ENCODE measurements around the gene APBA2. TPM values are rescaled to one million over a fixed set of nuclear protein-coding genes. Genes with fewer than 3 reads are reported as not detected.
"Not testable (repeated sequence)": the region's sequence is repeated elsewhere in the genome, so short reads cannot be mapped to it uniquely, and the experiment has no call there.

Gene APBA2
- total RNA-seq, 2 experiments from 2014 or later, result 19.2 to 21.2 TPM

DNA sequence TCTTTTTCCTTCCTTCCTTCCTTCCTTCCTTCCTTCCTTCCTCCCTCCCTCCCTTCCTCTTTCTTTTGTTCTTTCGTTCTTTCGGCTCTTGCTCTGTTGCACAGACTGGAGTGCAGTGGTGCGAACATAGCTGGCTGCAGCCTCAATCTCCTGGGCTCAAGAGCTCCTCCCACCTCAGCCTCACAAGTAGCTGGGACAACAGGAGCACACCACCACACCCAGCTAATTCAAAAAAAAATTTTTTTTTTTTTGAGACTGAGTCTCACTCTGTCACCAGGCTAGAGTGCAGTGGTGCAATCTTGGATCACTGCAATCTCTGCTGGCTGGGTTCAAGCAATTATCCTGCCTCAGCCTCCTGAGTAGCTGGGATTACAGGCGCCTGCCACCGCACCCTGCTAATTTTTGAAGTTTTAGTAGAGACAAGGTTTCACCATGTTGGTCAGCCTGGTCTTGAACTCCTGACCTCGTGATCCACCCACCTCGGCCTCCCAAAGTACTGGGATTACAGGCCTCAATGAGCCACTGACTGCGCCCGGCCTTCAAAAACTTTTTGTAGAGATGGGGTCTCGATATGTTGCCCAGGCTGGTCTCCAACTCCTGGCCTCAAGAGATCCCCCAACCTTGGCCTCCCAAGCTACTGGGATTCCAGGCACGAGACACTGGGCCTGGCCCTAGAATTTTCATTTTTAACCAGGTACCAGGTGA lies 24.0 kb upstream of the APBA2 start:
- H3K27me3 Mint-ChIP-seq; CTCF ChIA-PET; H3K36me3 Mint-ChIP-seq (ENCODE audit: low read depth); DNase-seq; H3K4me1 Mint-ChIP-seq; H3K4me3 Mint-ChIP-seq; H3K9me3 Mint-ChIP-seq; POLR2A ChIA-PET; H3K27ac Mint-ChIP-seq: not testable (repeated sequence)

DNA sequence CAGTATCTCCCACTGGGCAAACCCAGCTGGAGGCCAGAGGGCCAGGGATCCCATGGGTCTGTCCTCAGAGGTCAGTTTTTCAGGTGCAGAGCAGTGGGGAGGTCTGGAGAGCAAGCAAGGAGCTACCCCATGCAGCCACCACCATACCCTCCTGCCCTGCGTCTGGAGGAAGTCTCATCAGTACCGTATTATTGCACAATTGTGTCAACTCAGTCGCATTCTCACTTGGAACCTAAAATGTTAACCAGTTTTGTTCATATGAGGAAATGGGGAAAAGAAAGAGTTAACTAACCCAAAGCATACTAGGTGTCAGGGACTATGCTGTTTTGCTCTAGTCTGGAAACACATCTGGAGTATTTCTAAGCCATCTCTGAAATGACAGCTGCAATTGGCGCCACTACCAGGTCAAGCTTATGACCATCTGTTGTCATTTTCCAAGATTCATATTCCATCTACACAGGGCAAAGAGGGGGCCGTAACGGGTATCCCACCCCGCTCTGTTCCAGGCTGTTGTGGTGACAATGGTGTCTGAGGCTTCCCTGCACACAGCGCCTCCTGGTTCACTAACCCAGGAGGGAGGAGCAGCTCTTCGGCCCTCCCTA lies 16.9 kb upstream of the APBA2 start:
- ChIA-PET CTCF (no interaction called here), POLR2A (no interaction called here)
- no peaks in the 10 kb centered on the region for H3K4me1 Mint-ChIP-seq
- DNase-seq, result no peak
- H3K27me3 Mint-ChIP-seq, result no peaks in the 10 kb centered on the region
- no peak overlapping the region for H3K27ac Mint-ChIP-seq
- no peak overlapping the region for H3K4me3 Mint-ChIP-seq
- no peaks in the 10 kb centered on the region for H3K36me3 Mint-ChIP-seq (ENCODE audit: low read depth)
- no peaks in the 10 kb centered on the region for H3K9me3 Mint-ChIP-seq

DNA sequence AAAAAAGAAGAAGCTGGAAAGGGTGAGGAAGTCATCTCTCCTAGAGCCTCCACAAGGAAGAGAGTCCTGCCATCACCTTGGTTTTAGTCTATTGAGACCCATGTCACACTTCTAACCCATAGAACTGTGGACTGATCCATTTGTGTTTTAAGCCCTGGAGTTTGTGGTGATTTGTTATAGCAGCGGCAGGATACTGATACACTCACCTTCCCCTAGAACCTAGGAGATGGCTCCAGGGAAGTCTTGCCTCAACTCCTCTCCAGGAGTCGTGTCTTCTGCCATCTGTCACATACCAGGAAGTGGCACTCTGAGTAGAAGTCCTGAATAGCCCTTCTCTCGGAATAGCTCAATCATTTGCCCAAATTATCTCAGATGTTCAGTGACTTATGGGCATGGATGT lies 14.6 kb upstream of the APBA2 start:
- Mint-ChIP-seq H3K27me3 (no peaks in the 10 kb centered on the region), H3K36me3 (ENCODE audit: low read depth) (no peaks in the 10 kb centered on the region), H3K27ac (no peak overlapping the region), H3K4me1 (no peaks in the 10 kb centered on the region), H3K9me3 (no peaks in the 10 kb centered on the region), H3K4me3 (no peak overlapping the region)
- ChIA-PET POLR2A (no interaction called here), CTCF (no interaction called here)
- no peak for DNase-seq

DNA sequence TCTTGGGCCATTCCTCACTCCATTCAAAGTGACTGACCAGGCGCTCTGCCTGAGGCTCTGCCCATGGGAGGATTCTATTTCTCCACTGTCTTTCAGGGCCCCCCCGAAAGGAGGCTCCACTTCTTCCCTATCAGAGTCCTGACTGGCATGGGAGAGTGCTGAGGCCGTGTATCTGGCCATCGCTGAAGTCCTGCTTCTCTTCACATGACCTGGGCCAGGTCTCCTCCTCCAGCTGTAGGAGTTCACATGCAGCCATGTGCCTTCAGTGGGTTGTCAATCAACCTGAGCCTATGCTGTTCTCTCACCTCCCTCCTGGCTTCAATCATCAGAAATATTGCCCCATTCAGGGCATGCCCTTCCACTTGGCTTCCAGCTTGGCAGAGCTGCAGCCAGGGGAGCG lies 12.8 kb upstream of the APBA2 start:
- ChIA-PET CTCF (no interaction called here), POLR2A (no interaction called here)
- Mint-ChIP-seq H3K36me3 (ENCODE audit: low read depth) (no peaks in the 10 kb centered on the region), H3K4me3 (no peak overlapping the region), H3K4me1 (no peaks in the 10 kb centered on the region), H3K27ac (no peak overlapping the region), H3K27me3 (peaks cover 2% of the 10 kb centered on the region), H3K9me3 (no peaks in the 10 kb centered on the region)
- DNase-seq, result no peak

DNA sequence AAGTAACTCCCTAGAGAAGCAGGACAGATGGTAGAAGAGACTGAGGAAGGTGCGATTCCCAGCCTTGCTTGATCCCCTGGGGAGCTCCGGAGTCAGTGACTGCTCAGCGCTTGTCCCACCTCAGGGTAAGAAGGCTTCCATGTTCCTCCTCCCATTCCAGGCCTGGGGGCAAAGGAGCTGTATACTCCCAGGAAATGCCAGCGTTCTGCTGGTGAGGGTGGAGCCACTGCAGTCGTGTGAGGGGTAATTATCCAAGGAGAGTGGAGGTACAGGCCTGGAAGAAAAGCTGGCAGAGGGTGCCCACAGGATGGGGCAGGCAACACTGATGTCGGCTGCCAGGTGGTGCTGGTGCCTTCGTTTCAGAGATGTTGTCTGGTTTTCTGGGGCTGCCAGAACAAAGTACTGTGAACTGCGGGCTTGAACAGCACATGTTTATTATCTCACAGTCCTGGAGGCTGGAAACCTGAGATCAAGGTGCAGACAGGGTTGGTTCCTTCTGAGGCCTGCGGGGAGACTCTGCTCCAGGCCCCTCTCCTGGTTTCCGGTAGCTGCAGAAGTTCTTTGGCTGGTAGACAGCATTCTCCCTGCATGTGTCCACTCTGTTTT lies 12.1 kb upstream of the APBA2 start:
- H3K4me1 Mint-ChIP-seq, result no peaks in the 10 kb centered on the region
- ChIA-PET POLR2A (no interaction called here), CTCF (interaction anchor here (0.6 kb wide), 2 partner anchors 41 to 44 kb away, joined by 3 to 4 read pairs; no protein-coding TSS in a partner anchor)
- H3K36me3 Mint-ChIP-seq (ENCODE audit: low read depth), result no peaks in the 10 kb centered on the region
- no peak overlapping the region for H3K27ac Mint-ChIP-seq
- H3K9me3 Mint-ChIP-seq, result no peaks in the 10 kb centered on the region
- H3K4me3 Mint-ChIP-seq, result no peak overlapping the region
- DNase-seq, result peak; percentile 16
- peaks cover 4% of the 10 kb centered on the region for H3K27me3 Mint-ChIP-seq

DNA sequence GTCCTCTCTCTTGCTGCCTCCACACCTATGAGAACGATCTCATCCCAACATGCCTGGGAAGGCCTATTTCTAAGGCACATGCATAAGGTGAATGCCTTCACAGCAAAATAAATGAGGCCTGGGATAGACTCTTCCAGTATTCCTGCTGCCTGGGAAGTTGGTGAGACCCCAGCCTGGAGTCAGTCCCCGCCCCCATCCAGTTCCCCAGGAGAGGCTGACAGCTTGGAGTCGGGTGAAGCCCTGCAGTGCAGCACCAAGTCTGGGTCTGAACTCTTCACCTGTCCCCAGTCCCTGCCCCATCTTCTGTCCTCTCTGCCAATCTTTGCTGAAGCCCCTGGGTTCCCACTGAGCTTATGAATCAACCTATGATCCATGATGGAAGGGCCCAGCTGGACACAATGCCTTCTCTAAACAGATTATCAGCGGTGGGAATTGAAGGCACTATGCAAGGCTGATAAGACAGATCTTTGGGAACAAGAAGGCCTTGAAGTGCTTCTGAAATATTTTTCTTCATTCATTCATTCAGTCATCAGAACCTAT lies 10.2 kb upstream of the APBA2 start:
- no peak for DNase-seq
- H3K27ac Mint-ChIP-seq, result no peak overlapping the region
- ChIA-PET CTCF (interaction anchor here (0.5 to 0.6 kb wide), 2 partner anchors 41 to 204 kb away, joined by 3 read pairs; no protein-coding TSS in a partner anchor), POLR2A (no interaction called here)
- H3K36me3 Mint-ChIP-seq (ENCODE audit: low read depth), result no peaks in the 10 kb centered on the region
- H3K27me3 Mint-ChIP-seq, result peaks cover 4% of the 10 kb centered on the region
- no peak overlapping the region for H3K4me3 Mint-ChIP-seq
- H3K4me1 Mint-ChIP-seq, result no peaks in the 10 kb centered on the region
- H3K9me3 Mint-ChIP-seq, result no peaks in the 10 kb centered on the region

DNA sequence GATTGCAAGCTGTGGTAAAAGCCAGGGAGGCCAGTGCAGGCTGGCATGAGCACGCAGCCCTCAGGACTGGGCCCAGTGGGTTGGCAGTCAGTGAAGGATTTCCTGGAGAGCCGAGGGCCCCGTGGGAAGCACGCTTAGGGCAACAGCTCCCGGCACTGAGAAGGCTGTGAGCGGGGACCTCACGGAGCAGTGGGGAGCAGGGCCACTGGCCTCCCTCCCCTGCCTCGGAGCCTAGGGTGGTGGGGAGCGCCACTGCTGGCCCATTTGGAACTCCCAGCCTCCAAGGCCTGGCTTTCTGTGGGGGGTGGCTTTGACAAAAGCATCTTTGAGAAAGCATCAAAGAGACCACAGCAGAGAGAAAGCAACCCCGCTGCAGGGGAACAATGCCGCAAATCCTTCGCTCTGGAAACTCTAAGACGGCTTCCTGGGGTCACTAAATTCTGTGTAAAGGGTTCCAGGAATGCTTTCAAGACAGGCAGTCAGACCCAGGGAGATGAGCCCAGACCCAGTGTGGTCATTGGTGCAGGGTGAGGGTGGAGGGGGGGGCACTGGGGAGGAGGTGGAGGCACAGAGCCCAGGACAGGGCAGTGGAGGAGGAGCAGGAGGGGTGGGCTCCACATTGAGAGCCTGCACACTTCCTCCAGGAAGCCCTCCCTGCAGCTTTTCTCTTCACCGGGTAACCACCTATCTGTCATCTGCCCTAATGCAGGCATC lies 9.5 kb upstream of the APBA2 start:
- peaks cover 4% of the 10 kb centered on the region for H3K27me3 Mint-ChIP-seq
- no peak overlapping the region for H3K4me3 Mint-ChIP-seq
- ChIA-PET CTCF (interaction anchor here (0.5 kb wide), 1 partner anchor 42 kb away, joined by 3 read pairs; no protein-coding TSS in a partner anchor), POLR2A (no interaction called here)
- no peaks in the 10 kb centered on the region for H3K36me3 Mint-ChIP-seq (ENCODE audit: low read depth)
- no peak overlapping the region for H3K27ac Mint-ChIP-seq
- no peak for DNase-seq
- no peaks in the 10 kb centered on the region for H3K4me1 Mint-ChIP-seq
- H3K9me3 Mint-ChIP-seq, result no peaks in the 10 kb centered on the region

DNA sequence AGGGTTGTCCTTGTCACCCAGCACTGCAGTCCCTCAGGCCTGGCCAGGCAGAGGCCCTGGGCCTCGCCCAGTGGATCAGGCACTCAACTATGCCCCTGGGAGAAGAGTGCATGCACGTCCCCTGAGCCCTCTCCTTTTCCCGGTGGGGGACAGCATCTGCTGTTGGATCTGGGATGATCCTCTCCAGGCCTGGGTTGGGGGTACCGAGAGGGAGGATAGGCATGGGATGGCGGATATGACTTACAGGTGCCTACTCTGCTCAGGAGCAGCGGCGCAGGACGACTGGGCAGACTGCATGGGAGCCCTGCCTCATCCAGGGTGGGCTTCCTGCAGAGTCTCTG lies 9.0 kb upstream of the APBA2 start:
- no peaks in the 10 kb centered on the region for H3K9me3 Mint-ChIP-seq
- ChIA-PET CTCF (no interaction called here), POLR2A (no interaction called here)
- H3K4me3 Mint-ChIP-seq, result no peak overlapping the region
- no peaks in the 10 kb centered on the region for H3K4me1 Mint-ChIP-seq
- H3K27me3 Mint-ChIP-seq, result peaks cover 4% of the 10 kb centered on the region
- no peak for DNase-seq
- H3K27ac Mint-ChIP-seq, result no peak overlapping the region
- H3K36me3 Mint-ChIP-seq (ENCODE audit: low read depth), result no peaks in the 10 kb centered on the region

DNA sequence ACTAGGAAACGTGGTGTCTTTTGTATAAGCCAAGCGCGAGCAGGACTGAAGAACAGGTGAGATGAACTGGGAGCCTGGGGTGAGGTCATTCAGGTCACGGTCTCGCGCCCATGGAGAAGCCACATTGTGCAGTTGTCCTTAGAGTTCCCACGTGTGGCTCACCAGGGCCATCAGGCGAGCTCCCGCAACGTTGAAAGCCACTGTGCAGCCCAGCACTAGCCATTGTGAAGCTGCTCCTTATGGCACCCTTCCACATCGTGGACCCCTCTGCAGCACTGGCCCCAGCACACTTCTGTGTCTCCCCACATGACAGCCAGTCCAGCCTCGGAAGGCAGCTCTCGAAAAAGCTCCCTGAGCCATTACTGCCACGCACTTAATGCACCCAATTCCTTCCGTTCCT lies 7.6 kb upstream of the APBA2 start:
- H3K9me3 Mint-ChIP-seq, result no peaks in the 10 kb centered on the region
- POLR2A ChIA-PET, result no interaction called here

DNA sequence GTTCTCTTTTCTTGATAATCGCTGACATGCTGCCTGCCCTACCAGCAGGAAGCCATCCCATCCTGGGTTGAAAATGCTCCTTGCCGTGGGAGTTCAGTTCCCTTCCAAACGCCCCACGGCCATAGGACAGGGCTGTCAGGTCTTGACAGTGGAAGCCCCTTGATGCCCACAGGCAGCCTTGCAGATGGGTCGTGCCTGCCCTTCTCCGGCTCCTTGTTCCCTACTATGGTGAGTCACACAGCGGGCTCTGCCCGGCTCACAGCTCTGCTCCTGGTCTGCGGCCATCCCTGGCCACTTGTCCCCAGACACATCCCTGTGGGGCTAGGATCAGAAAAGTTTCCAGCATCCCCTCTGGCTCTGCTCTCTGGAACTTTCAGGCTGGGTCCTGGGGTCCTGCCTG lies 6.2 kb upstream of the APBA2 start:
- Mint-ChIP-seq H3K36me3 (ENCODE audit: low read depth) (no peaks in the 10 kb centered on the region), H3K27me3 (peaks cover 6% of the 10 kb centered on the region), H3K9me3 (no peaks in the 10 kb centered on the region), H3K27ac (no peak overlapping the region), H3K4me3 (no peak overlapping the region), H3K4me1 (no peaks in the 10 kb centered on the region)
- CTCF ChIA-PET, result interaction anchor here (1.7 kb wide), 1 partner anchor 8 kb away, joined by 3 read pairs; no protein-coding TSS in a partner anchor
- no peak for DNase-seq
- POLR2A ChIA-PET, result no interaction called here

More for the DNA sequence above, 7.6 kb upstream of the APBA2 start:
- peaks cover 5% of the 10 kb centered on the region for H3K27me3 Mint-ChIP-seq
- CTCF ChIA-PET, result interaction anchor here (0.8 to 1.7 kb wide), 2 partner anchors 9 to 14 kb away, joined by 3 to 4 read pairs; no protein-coding TSS in a partner anchor
- no peaks in the 10 kb centered on the region for H3K4me1 Mint-ChIP-seq
- no peak for DNase-seq
- H3K36me3 Mint-ChIP-seq (ENCODE audit: low read depth), result no peaks in the 10 kb centered on the region
- no peak overlapping the region for H3K4me3 Mint-ChIP-seq
- no peak overlapping the region for H3K27ac Mint-ChIP-seq

DNA sequence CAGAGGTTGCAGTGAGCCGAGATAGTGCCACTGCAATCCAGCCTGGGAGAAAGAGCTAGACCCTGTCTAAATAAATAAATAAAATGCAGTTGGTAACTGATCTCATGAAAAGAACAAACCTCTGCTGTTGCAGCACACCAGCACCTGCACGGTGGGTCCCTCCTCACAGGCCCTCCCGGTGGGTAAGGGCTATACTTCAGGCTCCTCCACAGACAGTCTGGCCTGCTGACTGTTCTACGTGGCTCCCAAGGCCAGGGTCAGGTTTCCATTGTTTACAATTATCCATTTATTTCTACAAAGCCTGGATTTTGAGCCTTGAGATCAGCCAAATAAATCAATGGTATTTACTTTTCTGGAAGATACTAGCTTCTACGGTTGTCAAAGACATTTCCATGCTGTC lies 5.1 kb upstream of the APBA2 start:
- POLR2A ChIA-PET, result no interaction called here
- H3K36me3 Mint-ChIP-seq (ENCODE audit: low read depth), result no peaks in the 10 kb centered on the region
- no peak for DNase-seq
- H3K27me3 Mint-ChIP-seq, result peaks cover 13% of the 10 kb centered on the region
- no peak overlapping the region for H3K27ac Mint-ChIP-seq
- H3K4me3 Mint-ChIP-seq, result no peak overlapping the region
- CTCF ChIA-PET, result no interaction called here
- no peaks in the 10 kb centered on the region for H3K9me3 Mint-ChIP-seq
- H3K4me1 Mint-ChIP-seq, result no peaks in the 10 kb centered on the region

DNA sequence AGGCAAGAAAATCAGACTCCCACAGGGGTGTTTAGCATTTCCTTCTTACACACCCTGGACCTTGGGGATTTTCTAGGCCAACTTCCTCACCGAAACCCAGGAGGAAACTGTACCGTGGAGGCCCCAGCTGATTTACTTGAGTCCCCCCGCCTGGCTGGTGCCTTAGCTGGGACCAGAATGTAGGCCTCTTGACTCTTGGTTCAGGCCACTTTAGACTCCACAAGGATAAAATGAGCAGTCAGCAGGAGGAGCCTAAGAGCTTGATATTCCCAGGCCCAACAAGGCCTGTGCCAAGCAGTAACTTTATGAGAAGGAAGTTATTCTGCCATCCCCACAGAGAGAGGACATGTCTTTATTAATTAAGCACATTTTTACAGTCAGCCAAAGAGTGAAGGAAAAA lies 4.6 kb upstream of the APBA2 start:
- Mint-ChIP-seq H3K9me3 (no peaks in the 10 kb centered on the region), H3K4me3 (no peak overlapping the region), H3K36me3 (ENCODE audit: low read depth) (no peaks in the 10 kb centered on the region), H3K27ac (no peak overlapping the region), H3K27me3 (peaks cover 13% of the 10 kb centered on the region), H3K4me1 (no peaks in the 10 kb centered on the region)
- ChIA-PET POLR2A (no interaction called here), CTCF (no interaction called here)
- no peak for DNase-seq

DNA sequence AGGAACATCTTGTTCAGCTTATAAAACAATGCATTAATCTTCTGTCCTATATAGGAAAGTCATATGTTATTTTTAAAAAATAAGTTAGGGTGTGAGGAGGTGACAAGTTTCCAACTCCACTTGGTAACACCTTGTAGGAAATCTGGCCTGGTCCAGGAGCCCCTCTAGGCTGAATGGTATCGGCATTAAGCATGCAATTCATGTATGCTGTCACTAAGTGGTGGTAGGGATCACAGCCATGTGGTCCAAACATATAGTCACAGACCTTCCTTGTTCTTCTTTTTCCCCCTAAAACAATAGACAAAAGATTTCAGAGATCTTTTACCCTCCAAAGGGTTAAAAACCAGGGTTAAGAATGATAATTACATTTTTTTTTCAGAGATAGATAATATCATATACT lies 4.2 kb upstream of the APBA2 start:
- H3K4me1 Mint-ChIP-seq, result no peaks in the 10 kb centered on the region
- POLR2A ChIA-PET, result no interaction called here
- CTCF ChIA-PET, result no interaction called here
- DNase-seq, result no peak
- no peak overlapping the region for H3K4me3 Mint-ChIP-seq
- no peaks in the 10 kb centered on the region for H3K9me3 Mint-ChIP-seq
- peaks cover 13% of the 10 kb centered on the region for H3K27me3 Mint-ChIP-seq
- H3K36me3 Mint-ChIP-seq (ENCODE audit: low read depth), result no peaks in the 10 kb centered on the region
- no peak overlapping the region for H3K27ac Mint-ChIP-seq
